HCT116 (cell line): ENCODE measurements around the gene CTXN1.

Experiments used
- CEBPB ChIP-seq: IDR thresholded peaks from 2 replicates; pipeline ENCODE4 v1.6.1; 2012; ENCODE audit warnings: low read depth
- YY1 ChIP-seq: IDR thresholded peaks from 2 replicates; pipeline ENCODE4 v1.6.1; 2011; ENCODE audit warnings: low read length, low read depth, moderate library complexity, mild to moderate bottlenecking; ENCODE audit not compliant: insufficient replicate concordance; ENCODE audit errors: extremely low read depth

GRCh38 chr19:7905859-7906258, 20.1 kb downstream of the CTXN1 start:
- no peak for TF ChIP-seq YY1
- TF ChIP-seq CEBPB: no peak
